Right atrium auricular region (tissue), 2 donors: ENCODE results near the gene SPATA13. TPM values are rescaled to one million over a fixed set of nuclear protein-coding genes. Genes with fewer than 3 reads are reported as not detected.

ENCODE experiments used
- DNase-seq: peaks from one replicate; pipeline ENCODE4 v3.0.0-alpha.2; 2019; ENCODE audit warnings: low spot score
- H3K27ac ChIP-seq, 2 donors: fragments of 200-600 bp; sonication (generic); 1 replicate in 1 of 2; 2 replicates in 1 of 2; pipeline ENCODE4 v1.5.1; 2016 to 2019
- H3K27me3 ChIP-seq, 2 donors: fragments of 200-600 bp; sonication (generic); one replicate each; pipeline versions ENCODE4 v1.5.1 to v1.6.0; 2017 to 2019
- H3K36me3 ChIP-seq: fragments of 200-600 bp; sonication (generic); one replicate; pipeline ENCODE4 v1.5.1; 2016
- H3K4me1 ChIP-seq, 2 donors: fragments of 200-600 bp; sonication (generic); one replicate each; pipeline versions ENCODE4 v1.5.1 to v1.6.0; 2017 to 2019
- H3K4me3 ChIP-seq, 2 donors: fragments of 200-600 bp; sonication (generic); 1 replicate in 1 of 2; 2 replicates in 1 of 2; pipeline ENCODE4 v1.5.1; 2017 to 2019; ENCODE audit warnings: mild to moderate bottlenecking in 1 of 2, moderate library complexity in 1 of 2
- H3K9me3 ChIP-seq, 2 donors: fragments of 200-600 bp; sonication (generic); one replicate each; pipeline ENCODE4 v1.5.1; 2019
- CTCF ChIP-seq, 2 donors: fragments of 200-600 bp; sonication (generic); IDR thresholded peaks; one replicate each; pipeline ENCODE4 v1.5.1; 2019; ENCODE audit warnings: antibody characterized with exemption in 2 of 2
- total RNA-seq, 2 donors: library from RNA; depleted of rRNA; stranded (reverse); fragments of >200 nt; gene quantifications; one replicate each; pipeline ENCODE4 v1.1.0, GENCODE V29; 2016

Gene SPATA13
- total RNA-seq, 2 donors from 2014 or later: 10.0 to 14.1 TPM

GRCh38 chr13:24261566-24261965 lies 101.0 kb downstream of the SPATA13 start:
- Histone ChIP-seq H3K9me3 (no peaks in the 10 kb centered on the region), H3K4me1 (peaks cover 0 to 11% of the 10 kb centered on the region in 2 donors), H3K27ac (no peak overlapping the region), H3K4me3 (no peak overlapping the region), H3K27me3 (no peaks in the 10 kb centered on the region), H3K36me3 (no peaks in the 10 kb centered on the region)
- DNase-seq: no peak
- TF ChIP-seq CTCF (IDR thresholded peaks at IDR 0.05): no peak

GRCh38 chr13:24263632-24264031 lies 103.1 kb downstream of the SPATA13 start:
- H3K4me1 ChIP-seq: peaks cover 0 to 15% of the 10 kb centered on the region in 2 donors
- no peaks in the 10 kb centered on the region for H3K9me3 ChIP-seq
- H3K36me3 ChIP-seq: no peaks in the 10 kb centered on the region
- H3K4me3 ChIP-seq: no peak overlapping the region
- no peaks in the 10 kb centered on the region for H3K27me3 ChIP-seq
- TF ChIP-seq CTCF (IDR thresholded peaks at IDR 0.05): no peak
- H3K27ac ChIP-seq: peak overlapping the region in 1 of 2 donors; percentile 2
- DNase-seq: no peak

GRCh38 chr13:24264976-24265375 lies 104.5 kb downstream of the SPATA13 start:
- Histone ChIP-seq H3K4me3 (no peak overlapping the region), H3K27ac (peak overlapping the region in 1 of 2 donors; percentile 11)

GRCh38 chr13:24265453-24265852 lies 104.9 kb downstream of the SPATA13 start:
- no peaks in the 10 kb centered on the region for H3K36me3 ChIP-seq
- H3K27me3 ChIP-seq: no peaks in the 10 kb centered on the region
- H3K9me3 ChIP-seq: no peaks in the 10 kb centered on the region
- H3K27ac ChIP-seq: no peak overlapping the region
- H3K4me3 ChIP-seq: no peak overlapping the region
- peak; percentile 28 for DNase-seq
- no peak for TF ChIP-seq CTCF (IDR thresholded peaks at IDR 0.05)
- peaks cover 0 to 20% of the 10 kb centered on the region in 2 donors for H3K4me1 ChIP-seq

More at GRCh38 chr13:24264976-24265375, 104.5 kb downstream of the SPATA13 start:
- H3K27me3 ChIP-seq: no peaks in the 10 kb centered on the region
- DNase-seq: peak; percentile 55
- peaks cover 0 to 16% of the 10 kb centered on the region in 2 donors for H3K4me1 ChIP-seq
- H3K36me3 ChIP-seq: no peaks in the 10 kb centered on the region
- TF ChIP-seq CTCF (IDR thresholded peaks at IDR 0.05): no peak
- no peaks in the 10 kb centered on the region for H3K9me3 ChIP-seq

GRCh38 chr13:24267274-24267673 lies 106.8 kb downstream of the SPATA13 start:
- DNase-seq: peak; percentile 61
- Histone ChIP-seq H3K27me3 (no peaks in the 10 kb centered on the region), H3K27ac (peak overlapping the region; percentile 63 to 64), H3K36me3 (no peaks in the 10 kb centered on the region), H3K9me3 (no peaks in the 10 kb centered on the region), H3K4me3 (peak overlapping the region; percentile 13 to 16), H3K4me1 (peaks cover 0 to 38% of the 10 kb centered on the region in 2 donors)
- TF ChIP-seq CTCF (IDR thresholded peaks at IDR 0.05): no peak

- H3K36me3 ChIP-seq: no peaks in the 10 kb centered on the region
- peak overlapping the region; percentile 63 to 64 for H3K27ac ChIP-seq
- peak; percentile 30 for DNase-seq
- peak overlapping the region; percentile 13 to 16 for H3K4me3 ChIP-seq
- no peaks in the 10 kb centered on the region for H3K27me3 ChIP-seq
- TF ChIP-seq CTCF (IDR thresholded peaks at IDR 0.05): no peak
- peaks cover 0 to 43% of the 10 kb centered on the region in 2 donors for H3K4me1 ChIP-seq
- no peaks in the 10 kb centered on the region for H3K9me3 ChIP-seq
Measured at GRCh38 chr13:24267801-24268200, 107.3 kb downstream of the SPATA13 start.
